Skin of body (tissue), 2 donors: ENCODE measurements around the gene PDE6B. TPM values are rescaled to one million over a fixed set of nuclear protein-coding genes. Genes with fewer than 3 reads are reported as not detected.
"Not testable (repeated sequence)": the region's sequence is repeated elsewhere in the genome, so short reads cannot be mapped to it uniquely, and the experiment has no call there.

ENCODE experiments used
- DNase-seq: peaks from one replicate; lab custom pipeline; 2025; lab: John Stamatoyannopoulos, UW
- total RNA-seq: library from RNA; depleted of rRNA; stranded (reverse); fragments of >200 nt; gene quantifications from one replicate; pipeline ENCODE4 v1.2.3, GENCODE V29; 2014

Gene PDE6B
- total RNA-seq, 1 donor from 2014 or later, result 5.5 TPM

- not testable (repeated sequence) for DNase-seq
Measured at GRCh38 chr4:669806-670559, 44.6 kb downstream of the PDE6B start.

GRCh38 chr4:671769-672168, 46.4 kb downstream of the PDE6B start:
- no peak for DNase-seq

- no peak for DNase-seq
Measured at GRCh38 chr4:673349-674091, 48.1 kb downstream of the PDE6B start.

- peak; percentile 99 for DNase-seq
Measured at GRCh38 chr4:674172-675035, 49.0 kb downstream of the PDE6B start, which contains the start of the genes ATP5ME and MYL5. Gene ATP5ME (minus strand): TSS chr4:674276. CDS start chr4:674247, 29 bp downstream. Gene MYL5 (plus strand): TSS chr4:674542. CDS start chr4:678027, 3,485 bp downstream.

- no peak for DNase-seq
Measured at GRCh38 chr4:675036-675882, 49.9 kb downstream of the PDE6B start.

- no peak for DNase-seq
Measured at GRCh38 chr4:675980-676870, 50.9 kb downstream of the PDE6B start.

- no peak for DNase-seq
Measured at GRCh38 chr4:676871-677235, 51.5 kb downstream of the PDE6B start.

GRCh38 chr4:677431-678293, 52.3 kb downstream of the PDE6B start:
- DNase-seq, result no peak

- DNase-seq, result no peak
Measured at GRCh38 chr4:678331-679103, 53.1 kb downstream of the PDE6B start.

GRCh38 chr4:679104-679481, 53.7 kb downstream of the PDE6B start:
- no peak for DNase-seq

- no peak for DNase-seq
Measured at GRCh38 chr4:679629-680028, 54.3 kb downstream of the PDE6B start.

GRCh38 chr4:680091-680490, 54.7 kb downstream of the PDE6B start:
- DNase-seq, result no peak

GRCh38 chr4:680551-680927, 55.2 kb downstream of the PDE6B start:
- DNase-seq, result no peak

GRCh38 chr4:680928-681645, 55.7 kb downstream of the PDE6B start:
- DNase-seq, result no peak

- DNase-seq, result no peak
Measured at GRCh38 chr4:681736-682451, 56.5 kb downstream of the PDE6B start.

- DNase-seq, result no peak
Measured at GRCh38 chr4:682490-683172, 57.3 kb downstream of the PDE6B start.
